Left ventricle myocardium superior (tissue), 1 donor: Measurements from ENCODE around the gene FGGY. TPM values are rescaled to one million over a fixed set of nuclear protein-coding genes. Genes with fewer than 3 reads are reported as not detected.
"Not testable (repeated sequence)": the region's sequence is repeated elsewhere in the genome, so short reads cannot be mapped to it uniquely, and the experiment has no call there.

Source experiments
- ATAC-seq: fragments of 200-7000 bp; cut with Tn5 transposase; one replicate; pipeline ENCODE4 v1.9.1; 2020; ENCODE audit warnings: mild to moderate bottlenecking, moderate library complexity
- DNase-seq: peaks from one replicate; pipeline ENCODE4 v3.0.0-alpha.2; 2020
- intact Hi-C: fragments of 100-400 bp; cut with micrococcal nuclease; formaldehyde crosslinking; loops from one replicate; pipeline ENCODE4 v1.11.0; 2022
- total RNA-seq: library from RNA; stranded (reverse); fragmentation: NEBNext Ultra II Directional; extraction: Animal tissue kit (Norgen Biotek cat#: 25700); gene quantifications from one replicate; pipeline ENCODE4 v1.2.1, GENCODE V29; 2021
- donor health status: DM: no; HTN: yes; CAD: no; lungs with severe emphysema.

FGGY gene
- total RNA-seq, 1 donor from 2014 or later: 29.7 TPM

DNA sequence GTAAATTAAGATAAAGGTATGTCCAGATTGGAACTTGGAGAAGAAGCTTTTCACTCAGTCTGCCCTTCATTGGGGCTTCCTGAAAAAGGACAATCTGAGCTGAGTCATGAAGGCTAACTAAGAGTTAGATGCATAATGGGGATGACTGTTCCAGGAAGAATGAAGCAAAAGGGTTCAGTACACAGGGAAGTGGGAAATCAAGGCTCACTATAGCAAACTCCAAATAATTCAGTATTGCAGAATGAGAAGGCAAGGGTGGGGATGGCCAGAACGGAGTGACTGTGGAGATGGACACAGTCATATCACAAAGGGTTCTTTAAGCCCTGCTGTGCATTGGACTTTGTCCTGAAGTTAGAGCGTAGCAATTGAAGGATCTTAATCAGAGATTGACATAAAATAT lies 158.3 kb downstream of the FGGY start:
- intact Hi-C loops: no loop called here
- DNase-seq (no peak), ATAC-seq (no peak)

DNA sequence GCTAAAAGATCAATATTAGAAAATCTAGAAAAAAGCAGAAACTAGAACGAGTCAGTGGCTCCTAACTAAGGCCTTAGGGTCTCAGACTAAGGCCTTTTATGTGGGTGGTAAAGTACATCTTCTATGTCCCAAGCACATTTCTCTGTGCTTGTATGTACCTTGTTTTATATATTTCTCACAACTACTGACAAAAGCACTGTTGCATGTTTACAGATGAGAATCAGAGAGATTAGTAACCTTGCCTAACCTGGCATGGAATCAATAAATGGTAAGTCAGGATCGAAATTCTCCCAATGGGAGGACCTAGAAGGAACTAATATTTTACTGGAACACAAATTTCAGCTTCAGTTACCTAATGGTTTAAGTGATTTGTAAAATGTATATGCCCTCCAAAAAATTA lies 160.9 kb downstream of the FGGY start:
- intact Hi-C loops: no loop called here
- DNase-seq (no peak), ATAC-seq (no peak)

DNA sequence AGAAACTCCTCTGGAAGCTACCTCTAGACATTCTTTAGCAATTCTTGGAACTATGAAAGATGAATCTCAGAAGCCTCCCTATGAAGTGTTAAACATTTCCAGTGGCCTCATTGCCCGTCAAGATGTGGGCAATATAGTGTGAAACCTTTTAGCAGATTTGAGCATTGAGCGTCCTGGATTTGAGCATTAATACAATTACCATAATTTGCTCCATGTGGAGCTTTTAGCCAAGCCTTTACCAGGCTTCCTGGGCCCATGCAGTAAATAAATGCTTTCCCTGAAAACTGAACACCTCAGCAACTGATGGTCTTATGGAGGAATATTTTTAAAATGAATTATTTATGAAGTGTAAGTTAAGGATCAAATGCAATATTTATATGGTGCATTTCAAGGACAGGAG lies 162.0 kb downstream of the FGGY start:
- DNase-seq (no peak), ATAC-seq (no peak)
- intact Hi-C loops: no loop called here

DNA sequence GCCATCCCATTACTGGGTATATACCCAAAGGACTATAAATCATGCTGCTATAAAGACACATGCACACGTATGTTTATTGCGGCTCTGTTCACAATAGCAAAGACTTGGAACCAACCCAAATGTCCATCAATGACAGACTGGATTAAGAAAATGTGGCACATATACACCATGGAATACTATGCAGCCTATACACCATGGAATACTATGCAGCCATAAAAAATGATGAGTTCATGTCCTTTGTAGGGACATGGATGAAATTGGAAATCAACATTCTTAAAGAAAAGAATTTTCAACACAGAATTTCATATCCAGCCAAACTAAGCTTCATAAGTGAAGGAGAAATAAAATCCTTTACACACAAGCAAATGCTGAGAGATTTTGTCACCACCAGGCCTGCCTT lies 166.0 kb downstream of the FGGY start:
- DNase-seq, ATAC-seq, intact Hi-C loops: not testable (repeated sequence)

DNA sequence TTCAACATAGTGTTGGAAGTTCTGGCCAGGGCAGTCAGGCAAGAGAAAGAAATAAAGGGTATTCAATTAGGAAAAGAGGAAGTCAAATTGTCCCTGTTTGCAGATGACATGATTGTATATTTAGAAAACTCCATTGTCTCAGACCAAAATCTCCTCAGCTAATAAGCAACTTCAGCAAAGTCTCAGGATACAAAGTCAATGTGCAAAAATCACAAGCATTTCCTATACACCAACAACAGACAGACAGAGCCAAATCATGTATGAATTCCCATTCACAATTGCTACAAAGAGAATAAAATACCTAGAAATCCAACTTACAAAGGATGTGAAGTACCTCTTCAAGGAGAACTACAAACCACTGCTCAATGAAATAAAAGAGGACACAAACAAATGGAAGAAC lies 168.6 kb downstream of the FGGY start:
- intact Hi-C loops, DNase-seq, ATAC-seq: not testable (repeated sequence)

DNA sequence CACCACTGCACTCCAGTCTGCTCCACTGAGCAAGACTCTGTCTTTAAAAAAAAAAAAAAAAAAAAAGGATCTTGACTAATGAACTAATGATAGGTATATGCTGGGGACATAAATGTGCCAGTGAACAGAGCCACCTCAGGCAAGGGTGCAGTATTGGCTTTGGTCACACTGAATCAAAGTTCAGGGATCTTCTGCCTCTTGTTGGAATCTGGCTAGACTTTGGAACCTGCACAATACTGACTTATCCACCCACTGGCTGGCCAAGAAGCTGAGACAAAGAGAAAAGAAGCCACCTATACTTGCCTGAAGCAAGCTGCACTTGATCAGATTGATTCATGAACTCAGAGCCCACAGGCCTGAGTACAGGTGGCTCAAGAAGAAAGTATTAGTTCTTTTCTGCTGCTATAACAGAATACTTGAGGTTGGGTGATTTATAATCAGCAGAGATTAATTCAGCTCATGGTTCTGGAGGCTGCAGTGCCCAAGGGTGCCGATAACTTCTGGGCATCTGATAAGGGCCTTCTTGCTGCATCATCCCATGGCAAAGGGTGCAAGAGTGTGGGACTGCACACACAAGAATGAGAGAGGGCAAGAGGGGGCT lies 172.0 kb downstream of the FGGY start:
- intact Hi-C loops: no loop called here
- DNase-seq (no peak), ATAC-seq (no peak)

DNA sequence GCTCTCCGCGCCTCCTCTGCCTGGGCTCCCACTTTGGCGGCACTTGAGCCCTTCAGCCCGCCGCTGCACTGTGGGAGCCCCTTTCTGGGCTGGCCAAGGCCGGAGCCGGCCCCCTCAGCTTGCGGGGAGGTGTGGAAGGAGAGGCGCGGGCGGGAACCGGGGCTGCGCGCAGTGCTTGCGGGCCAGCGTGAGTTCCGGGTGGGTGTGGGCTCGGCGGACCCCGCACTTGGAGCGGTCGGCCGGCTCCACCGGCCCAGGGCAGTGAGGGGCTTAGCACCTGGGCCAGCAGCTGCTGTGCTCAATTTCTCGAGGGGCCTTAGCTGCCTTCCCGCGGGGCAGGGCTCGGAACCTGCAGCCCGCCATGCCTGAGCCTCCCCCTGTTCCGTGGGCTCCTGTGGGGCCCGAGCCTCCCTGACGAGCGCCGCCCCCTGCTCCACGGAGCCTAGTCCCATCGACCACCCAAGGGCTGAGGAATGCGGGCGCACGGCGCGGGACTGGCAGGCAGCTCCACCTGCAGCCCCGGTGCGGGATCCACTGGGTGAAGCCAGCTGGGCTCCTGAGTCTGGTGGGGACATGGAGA lies 175.2 kb downstream of the FGGY start:
- ATAC-seq, DNase-seq, intact Hi-C loops: not testable (repeated sequence)

DNA sequence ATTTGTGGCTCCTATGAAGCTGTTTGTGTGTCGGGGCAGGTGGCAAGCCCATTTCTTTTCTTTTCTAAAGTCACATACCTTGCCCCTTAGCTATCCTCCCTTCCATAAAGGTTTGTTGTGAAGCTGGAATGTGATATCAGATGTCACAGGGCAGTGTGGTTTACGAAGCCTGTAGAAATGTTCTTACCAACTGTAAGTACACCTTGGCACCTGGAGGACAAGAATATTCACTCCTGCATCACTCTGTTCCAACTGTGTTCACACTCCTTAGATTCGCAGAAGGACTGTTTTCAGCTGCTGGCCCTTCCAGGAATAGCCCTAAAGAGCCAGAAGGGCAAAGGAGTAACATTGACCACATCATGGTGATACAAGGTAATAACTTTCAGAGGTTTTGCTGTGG lies 176.9 kb downstream of the FGGY start:
- ATAC-seq: no peak
- no peak for DNase-seq
- intact Hi-C loops: no loop called here

DNA sequence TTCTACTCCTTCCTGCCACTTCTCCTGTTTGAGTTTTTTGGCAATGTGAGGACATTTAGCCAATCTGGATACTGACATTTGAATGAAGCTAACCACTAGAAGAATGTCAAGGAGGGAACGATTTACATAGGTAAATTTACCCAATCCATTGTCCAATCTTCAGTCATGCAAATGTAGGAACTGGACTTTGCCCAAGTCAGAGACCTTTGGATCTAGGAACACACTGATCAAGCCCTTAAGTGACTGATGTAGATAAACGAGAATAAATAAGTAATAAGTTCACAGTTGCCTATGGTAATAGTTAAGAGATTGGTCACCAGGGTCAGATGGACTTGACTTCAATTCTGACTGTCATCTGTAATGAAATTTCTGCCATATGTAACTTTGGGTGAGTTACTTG lies 177.6 kb downstream of the FGGY start:
- intact Hi-C loops: no loop called here
- ATAC-seq (no peak), DNase-seq (no peak)

DNA sequence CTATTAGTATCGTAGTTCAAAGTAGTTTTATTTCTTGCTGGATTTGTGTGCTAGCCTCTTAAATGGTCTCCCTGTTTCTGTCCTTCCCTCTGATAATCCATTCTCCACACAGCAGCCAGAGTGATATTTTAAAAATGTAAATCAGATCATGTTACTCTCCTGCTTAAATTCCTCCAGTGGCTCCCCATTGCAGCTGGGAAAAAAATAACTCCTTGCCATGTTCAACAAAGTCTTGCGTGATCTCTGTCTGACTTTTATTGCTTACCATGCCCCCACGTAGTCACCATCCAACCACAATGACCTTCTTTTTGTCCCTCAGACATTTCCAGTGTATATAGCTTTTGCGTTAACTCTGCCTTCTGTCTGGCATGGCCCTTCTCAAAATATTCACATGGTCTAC lies 178.8 kb downstream of the FGGY start:
- no peak for ATAC-seq
- no peak for DNase-seq
- intact Hi-C loops: no loop called here

DNA sequence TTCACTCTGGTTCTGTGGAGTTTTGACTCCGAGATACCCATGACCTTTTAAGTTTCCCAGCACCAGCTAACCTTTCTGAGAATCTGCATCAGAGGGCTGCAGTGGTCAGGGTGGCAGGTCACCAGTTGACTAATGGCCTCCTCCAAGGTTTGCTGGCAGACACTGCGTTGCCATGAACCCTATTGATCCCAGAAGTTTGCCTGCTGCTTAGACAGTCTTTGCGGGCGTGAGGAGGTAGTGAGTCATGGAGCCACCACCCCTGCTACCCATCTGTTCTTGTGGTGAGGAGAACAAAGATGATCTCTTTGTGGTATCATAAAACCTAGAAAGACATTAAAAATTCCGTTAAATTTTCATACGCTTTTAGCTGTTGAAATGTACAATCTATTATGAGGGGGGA lies 180.4 kb downstream of the FGGY start:
- intact Hi-C loops: no loop called here
- DNase-seq (no peak), ATAC-seq (no peak)

DNA sequence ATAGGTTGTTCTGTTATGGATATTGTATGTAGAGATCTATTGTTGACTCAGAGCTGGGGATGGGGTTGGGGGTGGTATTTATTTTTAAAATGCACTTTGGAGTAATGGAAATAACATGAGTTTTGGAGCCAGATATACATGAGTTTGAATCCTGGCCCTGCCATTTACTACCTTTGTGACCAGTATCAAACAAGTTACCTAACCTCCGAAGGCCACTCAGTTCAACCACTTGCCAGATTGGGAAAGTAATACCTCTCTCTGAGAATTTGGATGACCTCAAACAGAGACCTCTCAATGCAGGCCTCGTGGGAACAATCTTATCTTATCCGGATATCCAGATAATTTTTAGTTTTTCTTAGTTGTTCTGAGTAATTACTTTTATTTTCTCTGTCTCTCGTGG lies 181.0 kb downstream of the FGGY start:
- ATAC-seq (no peak), DNase-seq (no peak)
- intact Hi-C loops: no loop called here

DNA sequence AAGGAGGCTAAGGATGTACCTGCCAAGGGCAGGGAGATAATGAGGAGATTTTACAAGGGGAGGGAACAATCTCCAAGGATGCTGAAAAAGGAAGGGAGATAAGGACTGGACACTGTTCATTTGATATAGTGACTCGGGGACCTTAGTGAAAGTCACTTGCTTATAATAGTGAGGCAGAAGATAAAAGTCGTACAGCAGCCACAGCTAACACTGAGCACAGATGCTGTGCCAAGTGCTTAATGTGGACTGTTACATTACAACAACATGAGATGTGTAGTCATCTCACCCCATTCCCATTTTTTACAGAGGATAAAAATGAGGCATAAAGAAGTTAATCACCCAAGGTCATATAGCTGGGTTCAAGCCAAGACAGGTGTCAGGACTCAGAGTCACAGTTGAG lies 181.9 kb downstream of the FGGY start:
- ATAC-seq: peak; percentile 89
- intact Hi-C loops: no loop called here
- DNase-seq: no peak

DNA sequence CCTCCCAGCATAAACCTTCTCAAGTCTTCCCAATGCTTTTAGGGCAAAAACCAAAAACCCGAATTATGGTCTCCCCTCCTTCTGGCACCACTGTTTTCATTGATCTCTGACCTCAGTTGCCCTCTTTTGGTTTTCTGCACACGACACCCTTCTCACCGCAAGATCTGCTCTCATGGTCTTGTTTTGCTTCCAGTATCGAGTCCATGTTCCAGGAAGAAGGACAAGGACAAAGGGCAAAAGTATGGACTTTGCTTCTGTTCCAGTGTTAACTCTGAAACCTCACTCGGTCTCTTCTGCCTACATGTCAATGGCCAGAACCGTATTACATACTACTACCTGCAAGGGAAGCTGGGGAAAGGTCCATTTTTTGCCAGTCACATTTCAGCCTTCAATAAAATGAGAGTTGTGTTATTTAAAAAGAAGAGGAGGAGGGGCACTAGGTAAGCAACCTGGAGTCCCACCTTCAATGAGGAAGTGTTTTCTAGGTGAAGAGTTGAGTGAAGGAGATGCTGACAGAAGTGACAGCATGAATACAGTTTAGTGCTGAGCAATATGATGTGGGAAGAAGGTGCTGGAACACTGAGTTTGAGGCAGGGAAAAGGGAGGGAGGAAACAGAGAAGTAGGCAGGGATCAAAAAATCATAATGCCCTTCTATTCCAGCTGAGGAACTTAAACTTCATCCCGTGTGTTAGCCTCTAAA lies 183.4 kb downstream of the FGGY start:
- intact Hi-C loops: no loop called here
- ATAC-seq (no peak), DNase-seq (no peak)

DNA sequence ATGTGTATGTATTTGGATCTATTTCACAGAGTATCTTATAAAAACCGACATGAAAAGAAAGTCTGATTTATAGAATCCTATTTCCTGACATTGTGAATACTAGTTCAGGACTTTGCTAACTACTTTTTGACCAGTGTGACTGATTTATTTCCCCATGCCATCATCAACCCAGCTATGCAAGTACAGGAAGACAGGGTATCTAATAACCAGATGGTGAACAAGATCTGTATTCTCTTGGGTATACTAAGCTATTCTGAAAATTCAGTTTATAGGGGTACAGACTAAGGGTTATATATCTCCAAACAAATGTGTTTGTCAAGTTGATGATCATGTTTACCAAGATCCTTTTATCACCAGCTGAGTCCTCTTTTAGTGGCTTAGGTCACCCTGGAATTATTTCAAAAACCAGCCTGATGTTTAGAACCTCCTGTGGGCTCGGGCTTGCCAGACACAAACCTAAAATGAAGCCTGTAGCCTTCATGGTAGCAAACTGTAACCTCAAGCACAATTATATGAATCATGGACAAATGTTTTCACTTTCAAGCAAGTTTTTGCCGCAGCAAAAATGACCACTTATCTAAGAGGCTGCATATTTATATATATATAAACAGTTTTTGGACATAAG lies 185.1 kb downstream of the FGGY start:
- DNase-seq (no peak), ATAC-seq (no peak)
- intact Hi-C loops: no loop called here

DNA sequence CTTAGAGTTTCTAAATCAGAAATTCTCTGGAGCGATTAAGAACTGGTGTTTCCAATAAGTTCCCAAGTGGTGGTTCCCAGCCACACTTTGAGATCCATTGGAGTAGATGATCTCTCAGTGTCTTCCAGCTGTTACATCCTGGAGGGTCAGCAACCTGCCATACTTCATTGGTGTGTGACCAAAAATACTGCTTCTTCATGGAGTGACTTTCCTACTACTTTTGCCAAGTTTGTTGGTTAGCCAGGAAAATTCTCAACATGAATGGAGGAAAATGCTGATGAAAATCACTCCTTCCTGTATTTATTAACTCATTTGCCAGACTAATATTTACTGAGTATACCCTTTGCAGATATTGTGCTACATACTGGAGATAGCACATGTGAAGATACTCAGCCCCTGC lies 186.1 kb downstream of the FGGY start:
- intact Hi-C loops: no loop called here
- ATAC-seq: no peak
- no peak for DNase-seq

DNA sequence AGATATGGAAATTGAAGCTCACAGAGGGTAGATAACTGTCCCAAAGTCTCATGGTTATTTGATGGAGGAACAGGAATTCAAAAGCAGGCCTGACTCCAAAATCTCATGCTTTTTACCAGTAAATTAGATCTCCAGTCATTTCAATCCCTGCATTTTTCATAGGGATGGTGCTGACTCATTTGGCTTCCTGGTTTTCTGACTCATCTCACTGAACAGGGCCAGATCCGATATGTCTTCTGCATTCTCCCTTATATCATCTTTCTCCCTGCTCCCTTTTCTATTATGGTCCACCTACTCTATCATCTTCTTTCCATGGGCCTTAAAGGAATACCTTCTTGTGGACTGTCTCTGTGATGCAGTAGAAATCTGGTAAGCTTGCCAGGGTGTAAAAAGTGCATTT lies 187.2 kb downstream of the FGGY start:
- no peak for DNase-seq
- intact Hi-C loops: no loop called here
- peak; percentile 37 for ATAC-seq

DNA sequence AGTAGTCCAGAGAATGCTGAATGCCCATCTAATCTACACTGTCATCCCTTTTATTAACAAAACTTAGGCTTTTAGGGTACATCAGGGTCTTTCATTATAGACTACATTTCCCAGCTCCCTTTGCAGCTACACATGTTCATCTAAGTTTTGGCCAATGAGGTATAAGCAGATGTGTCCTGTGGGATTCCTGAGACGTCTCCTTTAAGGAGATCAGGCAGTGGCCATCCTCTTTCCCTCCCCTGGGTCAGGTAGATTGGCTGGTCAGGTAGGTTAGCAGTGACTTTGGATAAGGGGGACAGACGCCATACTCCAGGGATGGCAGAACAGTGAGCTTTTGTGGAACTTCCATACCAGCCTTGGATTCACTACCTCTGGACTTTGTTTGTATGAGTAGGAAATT lies 188.3 kb downstream of the FGGY start:
- DNase-seq (no peak), ATAC-seq (no peak)

DNA sequence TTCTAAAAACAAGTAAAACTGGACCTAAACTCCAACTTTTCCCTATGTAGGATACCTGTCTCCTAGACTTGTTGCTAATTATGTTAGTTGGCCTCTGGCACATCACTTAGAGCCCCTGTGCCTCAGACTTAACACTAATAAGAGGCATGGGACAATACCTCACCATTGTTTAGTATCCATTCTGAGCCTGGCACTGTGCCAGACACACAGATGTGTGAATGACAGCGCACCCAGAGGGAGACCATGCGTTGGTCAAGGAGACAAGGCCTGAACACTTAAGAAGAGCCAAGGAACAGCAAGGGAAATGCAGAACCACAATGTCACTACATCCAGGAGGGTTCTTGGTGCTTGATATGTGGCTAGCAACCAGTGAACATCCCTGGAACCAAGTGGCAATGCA lies 189.1 kb downstream of the FGGY start:
- DNase-seq (no peak), ATAC-seq (no peak)
- intact Hi-C loops: no loop called here

More for the DNA sequence above, 188.3 kb downstream of the FGGY start:
- intact Hi-C loops: no loop called here

DNA sequence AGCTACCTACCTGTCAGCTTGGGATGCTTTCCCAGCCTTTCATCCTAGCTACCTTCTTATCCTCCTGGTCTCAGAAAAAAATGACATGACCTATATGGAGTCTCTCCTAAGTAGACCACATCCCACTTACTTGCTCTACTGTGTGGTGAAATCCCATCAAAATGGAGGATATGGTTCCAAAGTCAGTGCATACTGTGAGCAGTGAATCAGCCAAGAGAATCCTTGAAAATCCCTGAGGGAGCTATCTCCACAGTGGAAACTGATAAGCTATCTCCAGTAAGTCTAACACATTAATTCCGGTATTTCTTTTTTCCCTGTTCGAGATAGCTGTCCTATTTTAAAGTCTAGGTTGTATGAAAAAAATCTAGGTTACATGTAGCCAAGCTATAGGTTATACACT lies 189.7 kb downstream of the FGGY start:
- DNase-seq (no peak), ATAC-seq (no peak)
- intact Hi-C loops: no loop called here
